ENCODE measurements around the gene GABBR2. TPM values are rescaled to one million over a fixed set of nuclear protein-coding genes. Genes with fewer than 3 reads are reported as not detected.

Gene GABBR2
- total and polyA plus RNA-seq, 8 donors: 0.41 to 2.3 (median 0.79) TPM

DNA sequence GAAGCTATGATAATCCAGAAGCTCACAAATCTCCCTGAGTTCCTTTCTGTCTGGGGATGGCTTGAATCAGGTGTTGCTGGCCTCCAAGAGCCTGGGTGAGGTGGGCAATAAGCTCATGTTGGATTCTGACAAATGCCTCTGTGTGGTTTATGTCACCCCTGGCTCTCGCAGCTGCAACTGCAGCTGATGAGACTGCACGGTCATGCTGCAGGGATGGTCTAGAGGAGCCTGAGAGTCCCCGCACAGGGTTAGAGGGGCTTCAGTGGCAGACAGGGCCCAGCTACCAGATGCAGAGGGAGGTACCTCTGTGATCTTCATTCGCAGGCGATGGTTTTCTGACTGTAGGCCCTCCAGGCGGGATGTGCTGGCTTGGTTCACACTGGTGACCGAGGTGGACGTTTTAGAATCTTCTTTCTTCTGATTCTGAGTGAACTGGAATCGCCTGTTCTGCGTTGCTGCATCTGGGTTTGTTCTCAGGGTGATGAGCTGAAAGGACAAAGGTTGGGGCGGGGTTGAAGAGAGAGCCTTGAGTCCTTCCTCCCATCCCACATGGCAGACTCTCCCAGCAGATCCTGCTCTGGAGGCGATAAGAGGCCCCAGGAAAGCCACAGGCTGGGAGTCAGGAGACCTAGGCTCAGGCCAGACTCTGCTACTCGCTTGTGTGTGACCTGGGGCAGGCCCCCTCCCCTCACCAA, 405.6 kb downstream of the GABBR2 start:
- Histone ChIP-seq H3K4me3 (no peak overlapping the region), H3K27me3 (no peaks in the 10 kb centered on the region), H3K36me3 (no peaks in the 10 kb centered on the region), H3K27ac (no peak overlapping the region), H3K4me1 (no peaks in the 10 kb centered on the region), H3K9me3 (no peaks in the 10 kb centered on the region)
- ATAC-seq (no peak), DNase-seq (no peak)
- TF ChIP-seq, protein P1, sequence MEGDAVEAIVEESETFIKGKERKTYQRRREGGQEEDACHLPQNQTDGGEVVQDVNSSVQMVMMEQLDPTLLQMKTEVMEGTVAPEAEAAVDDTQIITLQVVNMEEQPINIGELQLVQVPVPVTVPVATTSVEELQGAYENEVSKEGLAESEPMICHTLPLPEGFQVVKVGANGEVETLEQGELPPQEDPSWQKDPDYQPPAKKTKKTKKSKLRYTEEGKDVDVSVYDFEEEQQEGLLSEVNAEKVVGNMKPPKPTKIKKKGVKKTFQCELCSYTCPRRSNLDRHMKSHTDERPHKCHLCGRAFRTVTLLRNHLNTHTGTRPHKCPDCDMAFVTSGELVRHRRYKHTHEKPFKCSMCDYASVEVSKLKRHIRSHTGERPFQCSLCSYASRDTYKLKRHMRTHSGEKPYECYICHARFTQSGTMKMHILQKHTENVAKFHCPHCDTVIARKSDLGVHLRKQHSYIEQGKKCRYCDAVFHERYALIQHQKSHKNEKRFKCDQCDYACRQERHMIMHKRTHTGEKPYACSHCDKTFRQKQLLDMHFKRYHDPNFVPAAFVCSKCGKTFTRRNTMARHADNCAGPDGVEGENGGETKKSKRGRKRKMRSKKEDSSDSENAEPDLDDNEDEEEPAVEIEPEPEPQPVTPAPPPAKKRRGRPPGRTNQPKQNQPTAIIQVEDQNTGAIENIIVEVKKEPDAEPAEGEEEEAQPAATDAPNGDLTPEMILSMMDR (IDR thresholded peaks at IDR 0.05): no peak
- intact Hi-C loops (cut with DNase I): no loop called here

DNA sequence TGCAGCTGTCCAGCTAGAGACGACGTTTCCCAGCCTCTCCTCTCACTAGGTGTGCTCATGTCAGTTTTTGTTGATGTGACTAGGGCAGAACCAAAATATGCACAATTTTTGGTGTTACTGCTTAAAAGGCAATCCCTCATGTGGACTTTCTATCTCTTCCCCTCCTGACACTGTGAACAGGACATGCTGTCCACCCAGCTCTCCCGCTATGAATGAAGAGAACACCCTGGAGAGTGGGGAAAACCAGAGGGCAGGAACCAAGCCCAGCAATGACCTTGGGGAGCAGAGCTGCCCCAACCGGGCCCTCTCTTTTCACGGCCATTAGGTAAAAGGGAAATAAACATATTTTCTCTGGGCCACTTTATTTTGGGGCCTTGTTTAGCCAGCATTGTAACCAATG, 406.6 kb downstream of the GABBR2 start:
- no peaks in the 10 kb centered on the region for H3K27me3 ChIP-seq
- H3K9me3 ChIP-seq: no peaks in the 10 kb centered on the region
- no peaks in the 10 kb centered on the region for H3K36me3 ChIP-seq
- no peak overlapping the region for H3K27ac ChIP-seq
- TF ChIP-seq, protein P1 (IDR thresholded peaks at IDR 0.05): no peak
- intact Hi-C loops (cut with DNase I): no loop called here
- no peak for ATAC-seq
- H3K4me3 ChIP-seq: no peak overlapping the region
- no peaks in the 10 kb centered on the region for H3K4me1 ChIP-seq
- no peak for DNase-seq

DNA sequence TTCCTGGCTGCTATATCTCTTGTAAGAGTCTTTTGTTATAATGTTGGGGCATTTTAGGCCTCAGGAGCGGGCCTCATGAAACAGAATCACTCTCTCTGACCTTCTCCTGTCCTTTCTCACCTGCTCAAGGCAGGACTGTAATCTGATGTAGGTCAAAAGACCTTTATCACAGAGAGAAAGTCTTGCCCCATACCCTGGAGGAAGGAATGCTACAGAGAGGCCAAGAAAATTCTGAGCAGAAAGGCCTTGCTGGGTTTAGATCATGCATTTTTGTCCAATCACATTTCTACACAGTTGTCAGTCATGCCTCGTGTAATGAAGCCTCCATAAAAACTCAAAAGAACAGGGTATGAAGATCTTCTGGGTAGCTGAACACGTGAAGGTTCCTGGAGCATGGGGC, 408.1 kb downstream of the GABBR2 start:
- DNase-seq (no peak), ATAC-seq (no peak)
- no peaks in the 10 kb centered on the region for H3K4me1 ChIP-seq
- no peak overlapping the region for H3K4me3 ChIP-seq
- TF ChIP-seq, protein P1 (IDR thresholded peaks at IDR 0.05): no peak
- no peaks in the 10 kb centered on the region for H3K36me3 ChIP-seq
- no peaks in the 10 kb centered on the region for H3K9me3 ChIP-seq
- no peak overlapping the region for H3K27ac ChIP-seq
- intact Hi-C loops (cut with DNase I): no loop called here
- no peaks in the 10 kb centered on the region for H3K27me3 ChIP-seq

DNA sequence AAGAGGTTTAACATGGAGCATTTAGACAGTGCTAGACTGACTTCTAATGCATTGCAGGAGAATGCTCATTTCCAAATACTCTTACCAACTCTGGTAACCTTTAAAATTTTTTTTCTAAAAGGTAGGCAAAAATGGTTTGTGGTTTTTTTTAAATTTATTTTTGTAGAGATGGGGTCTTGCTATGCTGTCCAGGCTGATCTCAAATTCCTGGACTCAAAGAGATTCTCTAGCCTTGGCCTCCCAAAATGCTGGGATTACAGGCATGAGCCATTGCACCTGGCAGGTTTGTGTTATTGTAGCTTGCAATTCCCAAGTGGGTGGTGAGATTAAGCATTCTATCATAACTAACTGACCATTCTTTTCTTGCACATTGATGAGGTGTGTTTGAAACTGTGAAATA, 410.3 kb downstream of the GABBR2 start:
- Histone ChIP-seq H3K27me3 (no peaks in the 10 kb centered on the region), H3K9me3 (no peaks in the 10 kb centered on the region), H3K36me3 (no peaks in the 10 kb centered on the region), H3K27ac (no peak overlapping the region), H3K4me3 (no peak overlapping the region), H3K4me1 (no peaks in the 10 kb centered on the region)
- intact Hi-C loops (cut with DNase I): no loop called here
- no peak for DNase-seq
- no peak for ATAC-seq
- TF ChIP-seq, protein P1 (IDR thresholded peaks at IDR 0.05): no peak

DNA sequence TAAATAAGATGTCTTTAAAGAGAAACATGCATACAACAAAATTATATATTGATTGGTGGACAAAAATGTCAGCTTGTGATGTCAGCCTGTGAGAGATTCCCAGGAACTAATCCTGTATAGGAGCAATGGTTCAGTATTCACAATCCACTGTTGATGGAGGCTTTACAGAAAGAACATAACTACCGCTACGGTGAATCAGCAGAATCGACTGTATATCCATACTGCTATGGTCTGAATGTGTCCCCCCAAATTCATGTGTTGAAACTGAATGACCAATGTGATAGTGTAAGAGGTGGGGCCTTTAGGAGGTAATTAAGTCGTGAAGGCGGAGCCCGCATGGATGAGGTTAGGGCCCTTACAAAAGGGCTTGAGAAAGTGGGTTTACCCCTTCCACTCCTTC, 412.9 kb downstream of the GABBR2 start:
- DNase-seq (no peak), ATAC-seq (no peak)
- Histone ChIP-seq H3K9me3 (no peaks in the 10 kb centered on the region), H3K27me3 (no peaks in the 10 kb centered on the region), H3K4me1 (no peaks in the 10 kb centered on the region), H3K36me3 (no peaks in the 10 kb centered on the region), H3K4me3 (no peak overlapping the region), H3K27ac (no peak overlapping the region)
- intact Hi-C loops (cut with DNase I): no loop called here
- TF ChIP-seq, protein P1 (IDR thresholded peaks at IDR 0.05): no peak

All from left lung (tissue), 10 donors.